Karpas-422 (cell line): ENCODE data around the gene ELMOD1. TPM values are rescaled to one million over a fixed set of nuclear protein-coding genes. Genes with fewer than 3 reads are reported as not detected.
"Not testable (repeated sequence)": the region's sequence is repeated elsewhere in the genome, so short reads cannot be mapped to it uniquely, and the experiment has no call there.

Experiments used
- DNase-seq: peaks from one replicate; pipeline ENCODE4 v3.0.0-alpha.2; 2015
- H2AFZ ChIP-seq: fragments of 200-600 bp; sonication (generic); 2 replicates; pipeline ENCODE4 v1.6.1; 2014; ENCODE audit warnings: antibody characterized with exemption, low read length, mixed read lengths
- H3K27ac ChIP-seq: fragments of 200-600 bp; sonication (generic); 2 replicates; pipeline ENCODE4 v1.5.1; 2014; ENCODE audit warnings: mild to moderate bottlenecking, low read length, moderate library complexity
- H3K27me3 ChIP-seq: fragments of 200-600 bp; sonication (generic); 2 replicates; pipeline ENCODE4 v1.6.1; 2014; ENCODE audit warnings: low read length, mixed read lengths
- H3K36me3 ChIP-seq: fragments of 200-600 bp; sonication (generic); 2 replicates; pipeline ENCODE4 v1.6.1; 2014; ENCODE audit warnings: low read length, mixed read lengths; ENCODE audit not compliant: insufficient read depth
- H3K4me1 ChIP-seq: fragments of 200-600 bp; sonication (generic); 2 replicates; pipeline ENCODE4 v1.6.1; 2014; ENCODE audit warnings: mild to moderate bottlenecking, low read length, mixed read lengths
- H3K4me2 ChIP-seq: fragments of 200-600 bp; sonication (generic); 2 replicates; pipeline ENCODE4 v1.6.1; 2014; ENCODE audit warnings: low read length, low read depth, mild to moderate bottlenecking; ENCODE audit not compliant: poor library complexity, severe bottlenecking
- H3K4me3 ChIP-seq: fragments of 200-600 bp; sonication (generic); 2 replicates; pipeline ENCODE4 v1.5.1; 2014; ENCODE audit warnings: mild to moderate bottlenecking, antibody characterized with exemption, low read length, mixed read lengths
- H3K79me2 ChIP-seq: fragments of 200-600 bp; sonication (generic); 2 replicates; pipeline ENCODE4 v1.6.1; 2014; ENCODE audit warnings: mild to moderate bottlenecking, low read length, mixed read lengths
- H3K9ac ChIP-seq: fragments of 200-600 bp; sonication (generic); 2 replicates; pipeline ENCODE4 v1.6.0; 2014; ENCODE audit warnings: low read length
- H3K9me2 ChIP-seq: fragments of 200-600 bp; sonication (generic), shearing (Covaris generic); replicated peaks from 2 replicates; pipeline ENCODE4 v1.6.0; 2014; ENCODE audit warnings: mild to moderate bottlenecking, low read length, moderate library complexity; ENCODE audit not compliant: insufficient read depth
- H3K9me3 ChIP-seq: fragments of 300-700, 200-600 bp; sonication (generic); 2 replicates; pipeline ENCODE4 v1.6.1; 2014; ENCODE audit warnings: low read length, mixed read lengths
- H4K20me1 ChIP-seq: fragments of 200-600 bp; sonication (generic); 2 replicates; pipeline ENCODE4 v1.6.1; 2014; ENCODE audit warnings: mild to moderate bottlenecking, antibody characterized with exemption, low read length, low read depth; ENCODE audit not compliant: insufficient read depth
- total RNA-seq: library from RNA; depleted of rRNA; stranded (reverse); fragments of >200 nt; shearing (Covaris generic); gene quantifications from 2 replicates; pipeline ENCODE4 v1.2.3, GENCODE V29; 2014; ENCODE audit warnings: low replicate concordance

The ELMOD1 gene
- total RNA-seq, 1 experiment from 2014 or later: 2.0 TPM

DNA sequence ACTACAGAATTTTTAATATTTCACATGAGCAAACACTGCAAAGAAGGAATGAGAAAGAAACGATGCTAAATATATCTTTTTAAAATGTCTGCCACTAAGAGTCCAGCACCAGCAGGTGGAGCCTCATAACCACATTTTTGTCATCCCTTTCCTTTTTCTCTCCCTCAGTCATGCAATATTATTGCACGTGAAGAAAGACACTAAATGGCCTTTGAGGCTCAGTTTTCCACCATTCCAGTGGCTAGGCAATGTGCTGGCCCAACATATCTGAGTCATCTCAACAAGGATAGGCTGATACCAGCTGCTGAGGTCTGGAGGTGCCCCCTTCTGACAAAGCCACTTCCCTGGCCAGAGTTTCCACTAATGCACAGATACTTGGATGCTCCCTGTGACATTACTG lies 27.2 kb upstream of the ELMOD1 start:
- Histone ChIP-seq H3K9me3 (no peaks in the 10 kb centered on the region), H3K27me3 (no peaks in the 10 kb centered on the region), H3K36me3 (peaks cover 15% of the 10 kb centered on the region), H4K20me1 (no peaks in the 10 kb centered on the region), H3K4me3 (peak overlapping the region; percentile 69), H3K9me2 (no peaks in the 10 kb centered on the region; the same call in 1 of the 2 replicates), H3K4me1 (peaks cover 66% of the 10 kb centered on the region), H3K9ac (peak overlapping the region; percentile 76), H3K4me2 (peak overlapping the region; percentile 74), H3K27ac (peak overlapping the region; percentile 81), H2AFZ (peak overlapping the region; percentile 32), H3K79me2 (peaks cover 63% of the 10 kb centered on the region)
- peak; percentile 90 for DNase-seq

DNA sequence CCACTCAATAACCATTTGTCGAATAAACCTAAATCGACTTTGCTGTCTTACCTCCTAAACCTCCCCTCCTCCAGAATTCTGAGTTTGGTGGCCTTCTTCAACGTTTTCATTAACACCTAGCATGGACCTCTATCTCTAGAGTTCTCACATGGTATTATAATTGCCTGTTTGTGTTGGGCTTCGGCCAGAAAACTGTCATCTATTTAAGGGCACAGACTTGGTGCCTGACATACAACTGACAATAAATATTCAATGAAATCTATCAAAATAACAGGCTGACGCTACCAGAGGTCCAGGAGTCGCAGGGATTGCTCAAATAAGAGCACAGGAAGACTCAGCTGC lies 26.1 kb upstream of the ELMOD1 start:
- Histone ChIP-seq H3K36me3 (peaks cover 4% of the 10 kb centered on the region; the same call in 1 of the 2 replicates), H3K4me1 (peaks cover 66% of the 10 kb centered on the region), H2AFZ (peak overlapping the region; percentile 76; the same call in 1 of the 2 replicates), H3K27ac (peak overlapping the region; percentile 81), H3K9ac (peak overlapping the region; percentile 76), H3K27me3 (no peaks in the 10 kb centered on the region), H3K4me3 (peak overlapping the region; percentile 69), H3K9me3 (no peaks in the 10 kb centered on the region), H3K9me2 (no peaks in the 10 kb centered on the region; the same call in 1 of the 2 replicates), H4K20me1 (no peaks in the 10 kb centered on the region), H3K4me2 (peak overlapping the region; percentile 74), H3K79me2 (peaks cover 52% of the 10 kb centered on the region)
- no peak for DNase-seq

DNA sequence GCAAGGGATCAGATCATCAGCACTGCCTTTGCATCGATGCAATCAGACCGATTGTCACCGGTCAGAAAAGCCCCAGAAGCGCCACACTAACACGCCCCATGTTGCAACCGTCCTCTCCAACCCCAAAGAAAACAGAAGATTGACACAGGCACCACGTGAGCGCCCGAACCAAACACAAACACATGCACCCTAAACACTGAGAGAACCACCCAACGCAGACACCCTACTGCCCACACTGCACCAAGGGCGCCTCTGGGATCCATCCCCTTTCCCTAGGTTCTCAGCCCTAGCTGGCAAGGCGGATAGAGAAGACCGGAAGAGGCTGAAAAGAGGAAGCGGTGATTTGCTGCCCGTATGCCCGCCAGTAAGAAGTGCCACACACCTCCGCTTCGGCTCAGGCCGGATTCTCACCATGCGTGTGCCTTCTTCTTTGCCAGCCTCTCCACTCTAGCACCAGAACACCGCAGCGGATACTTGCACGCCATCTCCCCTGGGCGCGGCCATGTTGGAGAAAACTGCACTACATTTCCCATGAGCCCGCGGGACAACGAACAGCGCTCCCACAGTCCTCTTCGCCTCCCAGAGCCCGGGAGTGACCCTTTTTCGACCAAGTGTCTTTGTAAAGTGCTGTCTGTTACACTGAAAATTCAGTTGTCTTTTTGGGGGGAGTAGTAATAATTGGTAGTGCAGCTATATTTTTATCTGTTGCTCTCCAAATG lies 25.6 kb upstream of the ELMOD1 start, which contains the start of gene ALKBH8:
ALKBH8 (minus strand) TSS at position 517 of the 719 bp plus-strand sequence. CDS start 4,842 bp downstream, outside the sequence.
- no peaks in the 10 kb centered on the region; the same call in 1 of the 2 replicates for H3K9me2 ChIP-seq
- H3K9ac ChIP-seq: peak within 1 kb of the TSS; percentile 76
- H4K20me1 ChIP-seq: no peaks in the 10 kb centered on the region
- peaks cover 65% of the 10 kb centered on the region for H3K4me1 ChIP-seq
- H3K9me3 ChIP-seq: no peaks in the 10 kb centered on the region
- peak within 1 kb of the TSS; percentile 81 for H3K27ac ChIP-seq
- peak within 1 kb of the TSS; percentile 74 for H3K4me2 ChIP-seq
- peak within 1 kb of the TSS; percentile 69 for H3K4me3 ChIP-seq
- peak; percentile 97 for DNase-seq
- H3K36me3 ChIP-seq: no peaks in the 10 kb centered on the region
- no peaks in the 10 kb centered on the region for H3K27me3 ChIP-seq
- peak within 1 kb of the TSS; percentile 76 for H2AFZ ChIP-seq
- H3K79me2 ChIP-seq: peaks cover 47% of the 10 kb centered on the region

DNA sequence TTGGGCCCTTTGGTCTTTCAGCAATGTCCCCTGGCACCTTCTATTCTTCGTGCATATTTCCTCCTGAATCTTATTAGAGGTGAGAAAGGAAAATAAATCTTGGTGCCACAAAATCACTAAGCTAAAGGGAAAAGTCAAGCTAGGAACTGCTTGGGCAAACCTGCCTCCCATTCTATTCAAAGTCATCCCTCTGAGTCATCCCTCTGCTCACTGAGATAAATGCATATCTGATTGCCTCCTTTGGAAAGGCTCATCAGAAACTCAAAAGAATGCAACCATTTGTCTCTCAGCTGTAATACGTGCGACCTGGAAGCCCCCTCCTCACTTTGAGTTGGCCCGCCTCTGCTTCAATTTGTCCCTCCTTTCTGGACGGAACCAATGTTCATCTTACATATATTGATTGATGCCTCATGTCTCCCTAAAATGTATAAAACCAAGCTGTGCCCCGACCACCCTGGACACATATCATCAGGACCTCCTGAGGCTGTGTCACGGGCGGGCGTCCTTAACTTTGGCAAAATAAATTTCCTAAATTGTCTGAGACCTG lies 24.9 kb upstream of the ELMOD1 start:
- Histone ChIP-seq H3K9ac (peak overlapping the region; percentile 76), H3K4me2 (peak overlapping the region; percentile 74), H2AFZ (peak overlapping the region; percentile 76), H3K79me2 (peaks cover 40% of the 10 kb centered on the region), H3K4me3 (peak overlapping the region; percentile 69), H3K4me1 (peaks cover 59% of the 10 kb centered on the region), H3K27ac (peak overlapping the region; percentile 81)
- DNase-seq, H3K9me2 ChIP-seq, H3K27me3 ChIP-seq, H3K36me3 ChIP-seq, H4K20me1 ChIP-seq, H3K9me3 ChIP-seq: not testable (repeated sequence)

DNA sequence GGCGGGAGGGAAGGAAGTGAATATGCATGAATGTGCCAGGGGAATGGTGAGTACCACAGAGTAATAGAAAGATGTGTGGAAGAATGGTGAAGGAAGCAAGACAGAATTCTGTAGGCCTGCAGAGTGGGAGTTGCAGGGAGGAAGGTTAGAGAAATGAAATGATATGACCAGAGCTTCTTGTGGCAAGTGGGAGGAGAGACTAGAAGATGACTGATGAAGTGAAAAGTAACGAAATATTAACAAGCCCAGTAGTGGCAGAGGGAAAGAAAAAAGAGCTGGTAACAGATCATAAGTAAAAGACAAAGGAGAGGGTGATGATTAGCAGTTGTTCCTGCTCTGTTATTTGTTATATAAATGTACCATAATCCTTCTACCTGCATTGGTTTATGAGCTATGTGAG lies 24.4 kb upstream of the ELMOD1 start:
- Histone ChIP-seq H3K9ac (peak overlapping the region; percentile 76), H3K36me3 (no peaks in the 10 kb centered on the region), H3K27me3 (no peaks in the 10 kb centered on the region), H3K9me3 (no peaks in the 10 kb centered on the region), H2AFZ (peak overlapping the region; percentile 76), H3K4me1 (peaks cover 55% of the 10 kb centered on the region), H4K20me1 (no peaks in the 10 kb centered on the region), H3K4me3 (peak overlapping the region; percentile 69), H3K27ac (no peak overlapping the region; the same call in 1 of the 2 replicates), H3K4me2 (peak overlapping the region; percentile 74), H3K79me2 (peaks cover 35% of the 10 kb centered on the region), H3K9me2 (no peaks in the 10 kb centered on the region; the same call in 1 of the 2 replicates)
- DNase-seq: peak; percentile 59

DNA sequence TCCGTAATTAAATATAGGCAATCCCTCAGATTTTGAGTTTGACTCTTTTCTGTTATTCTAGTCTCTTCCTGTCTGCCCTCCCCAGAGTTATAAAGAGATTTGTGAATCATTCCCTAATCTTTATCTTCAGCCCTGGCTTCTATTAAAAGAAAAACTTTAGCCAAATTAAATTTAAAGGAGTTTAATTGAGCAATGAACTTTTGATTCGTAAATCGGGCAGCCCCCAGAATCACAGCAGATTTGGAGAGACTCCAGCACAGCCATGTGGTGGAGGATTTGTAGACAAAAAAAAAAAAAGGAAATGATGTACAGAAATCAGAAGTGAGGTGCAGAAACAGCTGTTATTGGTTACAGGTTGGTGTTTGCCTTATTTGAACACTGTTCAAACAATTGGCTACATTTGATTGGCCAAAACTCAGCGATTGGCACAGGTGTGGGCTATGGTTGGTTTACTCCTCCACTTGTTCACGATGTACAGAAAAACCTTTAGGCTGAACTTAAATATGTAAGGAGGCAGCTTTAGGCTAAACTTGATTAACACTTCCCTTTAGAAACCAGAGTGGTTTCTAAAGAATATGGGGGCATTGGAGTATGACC lies 23.1 kb upstream of the ELMOD1 start:
- Histone ChIP-seq H3K79me2 (peaks cover 22% of the 10 kb centered on the region), H3K4me3 (peak overlapping the region; percentile 11), H3K4me2 (peak overlapping the region; percentile 53), H3K36me3 (no peaks in the 10 kb centered on the region), H3K9me3 (no peaks in the 10 kb centered on the region), H3K4me1 (peaks cover 48% of the 10 kb centered on the region), H2AFZ (peak overlapping the region; percentile 76), H3K27ac (no peak overlapping the region), H3K9me2 (no peaks in the 10 kb centered on the region; the same call in 1 of the 2 replicates), H3K27me3 (no peaks in the 10 kb centered on the region), H4K20me1 (no peaks in the 10 kb centered on the region), H3K9ac (peak overlapping the region; percentile 26)
- DNase-seq: peak; percentile 74

DNA sequence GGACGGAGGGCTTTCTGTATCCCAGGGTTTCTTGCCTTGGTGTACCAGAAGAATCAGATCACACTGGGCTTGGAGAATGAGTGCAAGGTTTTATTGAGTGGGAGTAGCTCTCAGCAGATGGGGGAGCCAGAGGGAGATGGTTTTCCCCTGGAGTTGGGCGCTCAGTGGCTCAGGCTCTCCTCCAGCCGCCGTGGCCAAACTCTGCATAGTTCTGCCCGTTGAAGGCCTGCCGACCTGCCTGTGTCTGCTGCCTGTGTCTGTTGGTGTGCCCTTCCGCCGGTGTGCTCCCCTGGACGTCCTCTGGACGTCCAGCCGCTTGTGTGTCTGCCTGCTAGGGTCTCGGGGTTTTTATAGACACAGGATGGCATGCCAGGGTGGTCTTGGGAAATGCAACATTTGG lies 20.9 kb upstream of the ELMOD1 start:
- Histone ChIP-seq H3K27me3 (no peaks in the 10 kb centered on the region), H3K27ac (no peak overlapping the region), H3K36me3 (no peaks in the 10 kb centered on the region), H3K4me3 (no peak overlapping the region), H2AFZ (no peak overlapping the region), H3K9me2 (no peaks in the 10 kb centered on the region; the same call in 1 of the 2 replicates), H3K9me3 (no peaks in the 10 kb centered on the region), H3K79me2 (peaks cover under 1% of the 10 kb centered on the region), H3K9ac (no peak overlapping the region), H4K20me1 (no peaks in the 10 kb centered on the region), H3K4me2 (no peak overlapping the region), H3K4me1 (peaks cover 28% of the 10 kb centered on the region)
- DNase-seq: no peak

DNA sequence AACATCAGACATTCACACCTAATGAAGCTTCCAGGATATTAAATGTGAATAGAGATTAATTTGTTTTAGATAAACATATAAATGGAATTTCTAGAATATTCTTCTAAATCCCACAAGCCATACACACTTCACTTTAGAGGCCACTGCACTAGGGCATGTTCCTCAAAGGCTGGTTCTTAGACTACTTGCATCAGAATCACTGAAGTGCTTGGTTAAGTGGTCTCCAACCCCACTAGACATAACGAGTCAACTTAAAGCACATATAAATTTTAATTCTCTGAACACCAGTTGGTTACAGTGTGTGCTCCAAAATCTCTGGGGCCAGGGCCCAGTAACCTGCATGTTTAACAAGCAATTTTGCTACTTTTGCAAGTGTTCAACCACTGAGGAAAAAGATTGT lies 17.5 kb upstream of the ELMOD1 start:
- H3K9ac ChIP-seq: no peak overlapping the region
- DNase-seq: no peak
- no peaks in the 10 kb centered on the region for H4K20me1 ChIP-seq
- no peaks in the 10 kb centered on the region for H3K79me2 ChIP-seq
- no peaks in the 10 kb centered on the region; the same call in 1 of the 2 replicates for H3K4me1 ChIP-seq
- no peaks in the 10 kb centered on the region for H3K9me3 ChIP-seq
- H3K9me2 ChIP-seq: no peaks in the 10 kb centered on the region
- H3K4me2 ChIP-seq: no peak overlapping the region
- no peak overlapping the region for H3K4me3 ChIP-seq
- no peak overlapping the region for H3K27ac ChIP-seq
- H2AFZ ChIP-seq: no peak overlapping the region
- H3K36me3 ChIP-seq: no peaks in the 10 kb centered on the region
- H3K27me3 ChIP-seq: no peaks in the 10 kb centered on the region
